Retinal pigment epithelial cell (primary cell): Measurements from ENCODE around the gene ITGB7.
A peak's percentile ranks its signal among the peaks of the same experiment; 100 is the strongest.

Experiments used
- DNase-seq: peaks from one replicate; pipeline ENCODE4 v3.0.0-alpha.2; 2010; ENCODE audit warnings: low read depth
- H3K4me3 ChIP-seq: 2 replicates; pipeline ENCODE4 v1.5.1; 2011; ENCODE audit warnings: mild to moderate bottlenecking, low read length, control low read depth, moderate library complexity
- CTCF ChIP-seq: conservative IDR thresholded peaks from 2 replicates; pipeline ENCODE4 v1.5.1; 2011; ENCODE audit warnings: low read depth, low read length, control low read depth, inconsistent platforms

Gene ITGB7

GRCh38 chr12:53174881-53175491, 32.1 kb downstream of the ITGB7 start:
- no peak for DNase-seq
- peak; percentile 24 for TF ChIP-seq CTCF

GRCh38 chr12:53173085-53173715, 33.9 kb downstream of the ITGB7 start:
- H3K4me3 ChIP-seq: no peak overlapping the region
- no peak for TF ChIP-seq CTCF
- no peak for DNase-seq

More at GRCh38 chr12:53174881-53175491, 32.1 kb downstream of the ITGB7 start:
- no peak overlapping the region for H3K4me3 ChIP-seq

DNA sequence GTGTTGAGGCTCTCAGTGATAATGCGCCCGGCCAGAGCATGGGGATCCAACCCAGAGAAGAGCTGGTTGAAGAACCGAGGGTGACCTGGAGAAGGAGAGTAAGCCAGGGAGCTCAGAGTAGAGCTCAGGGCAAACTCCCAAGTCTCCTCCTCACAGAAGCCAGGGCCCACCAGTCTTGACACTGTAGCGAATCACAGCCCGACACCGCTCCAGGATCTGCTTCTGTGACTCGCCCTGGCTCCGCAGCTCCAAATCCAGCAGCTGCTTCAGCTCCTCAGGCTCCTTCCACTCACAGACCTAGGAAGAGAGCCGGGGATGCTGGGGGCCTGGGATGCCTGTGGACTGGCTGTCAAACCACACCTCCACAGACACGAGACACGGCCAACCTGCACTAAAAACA, 34.7 kb downstream of the ITGB7 start:
- DNase-seq: no peak
- H3K4me3 ChIP-seq: no peak overlapping the region
- TF ChIP-seq CTCF: no peak

GRCh38 chr12:53171725-53172329, 35.2 kb downstream of the ITGB7 start:
- no peak for TF ChIP-seq CTCF
- H3K4me3 ChIP-seq: no peak overlapping the region
- DNase-seq: no peak

- no peak for DNase-seq
Measured at GRCh38 chr12:53170876-53171724, 36.0 kb downstream of the ITGB7 start.

GRCh38 chr12:53170215-53170614, 36.8 kb downstream of the ITGB7 start:
- no peak for TF ChIP-seq CTCF
- no peak for DNase-seq
- H3K4me3 ChIP-seq: no peak overlapping the region

More at GRCh38 chr12:53170876-53171724, 36.0 kb downstream of the ITGB7 start:
- TF ChIP-seq CTCF: no peak
- no peak overlapping the region for H3K4me3 ChIP-seq
